GM18861 (cell line): Measurements from ENCODE around the gene PCTP.

Experiments
- ATAC-seq: cut with Tn5 transposase; IDR thresholded peaks from one replicate; pipeline ENCODE4 v1.9.1; 2021; ENCODE audit not compliant: unreplicated experiment

Gene PCTP

GRCh38 chr17:55727275-55727674, 23.6 kb upstream of the PCTP start:
- ATAC-seq, result no peak

GRCh38 chr17:55727920-55728319, 22.9 kb upstream of the PCTP start:
- ATAC-seq, result no peak

GRCh38 chr17:55728361-55728760, 22.5 kb upstream of the PCTP start:
- no peak for ATAC-seq

- ATAC-seq, result no peak
These were observed 22.0 kb upstream of the PCTP start for GRCh38 chr17:55728833-55729232.

GRCh38 chr17:55729484-55729883, 21.4 kb upstream of the PCTP start:
- ATAC-seq, result no peak

- no peak for ATAC-seq
These were observed 20.5 kb upstream of the PCTP start for GRCh38 chr17:55730380-55730779.

GRCh38 chr17:55730808-55731207, 20.0 kb upstream of the PCTP start:
- ATAC-seq, result no peak

GRCh38 chr17:55731586-55732250, 19.1 kb upstream of the PCTP start:
- no peak for ATAC-seq

GRCh38 chr17:55734128-55734781, 16.6 kb upstream of the PCTP start:
- ATAC-seq, result no peak

- no peak for ATAC-seq
These were observed 15.0 kb upstream of the PCTP start for GRCh38 chr17:55735731-55736405.

- ATAC-seq, result no peak
These were observed 12.8 kb upstream of the PCTP start for GRCh38 chr17:55737976-55738501.

GRCh38 chr17:55740511-55741355, 10.1 kb upstream of the PCTP start:
- no peak for ATAC-seq

GRCh38 chr17:55741356-55741700, 9.5 kb upstream of the PCTP start:
- ATAC-seq, result no peak

- ATAC-seq, result peak; percentile 89
These were observed 8.4 kb upstream of the PCTP start for GRCh38 chr17:55742272-55743102.

GRCh38 chr17:55743103-55743679, 7.7 kb upstream of the PCTP start:
- ATAC-seq, result no peak

GRCh38 chr17:55745258-55745657, 5.6 kb upstream of the PCTP start:
- no peak for ATAC-seq

GRCh38 chr17:55746466-55746865, 4.4 kb upstream of the PCTP start:
- ATAC-seq, result no peak

- no peak for ATAC-seq
These were observed 3.6 kb upstream of the PCTP start for GRCh38 chr17:55747209-55747608.

- ATAC-seq, result no peak
These were observed 2.0 kb upstream of the PCTP start for GRCh38 chr17:55748841-55749240.

- no peak for ATAC-seq
These were observed 866 bp upstream of the PCTP start for GRCh38 chr17:55749985-55750384.
